ENCODE results near the gene LETM1. TPM values are rescaled to one million over a fixed set of nuclear protein-coding genes. Genes with fewer than 3 reads are reported as not detected.

LETM1 gene
- total RNA-seq, 1 donor = 91.5 TPM

DNA sequence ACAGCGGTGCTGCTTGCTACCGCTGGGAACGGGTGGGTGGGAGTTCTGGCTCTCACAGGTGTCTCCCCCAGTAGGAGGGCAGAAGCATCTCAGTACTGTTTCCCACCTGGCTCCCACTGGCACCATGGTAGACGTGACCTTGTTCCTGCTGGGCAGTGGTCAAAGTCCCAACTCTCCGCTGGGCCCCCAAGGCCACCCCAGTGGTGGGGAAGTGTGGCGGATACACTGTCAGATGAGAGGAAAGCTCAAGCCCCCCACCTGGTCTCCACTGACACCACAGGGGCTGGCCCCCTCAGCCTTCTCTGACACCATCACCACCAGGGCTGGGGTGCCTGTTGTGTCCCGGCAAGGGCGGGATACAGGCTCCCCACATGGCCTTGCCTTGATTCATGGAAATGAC, 24.6 kb downstream of the LETM1 start:
- DNase-seq (ENCODE audit: low read depth) = no peak
- no peak overlapping the region for H3K4me3 ChIP-seq (ENCODE audit: low read depth, low read length)
- TF ChIP-seq, protein P1, sequence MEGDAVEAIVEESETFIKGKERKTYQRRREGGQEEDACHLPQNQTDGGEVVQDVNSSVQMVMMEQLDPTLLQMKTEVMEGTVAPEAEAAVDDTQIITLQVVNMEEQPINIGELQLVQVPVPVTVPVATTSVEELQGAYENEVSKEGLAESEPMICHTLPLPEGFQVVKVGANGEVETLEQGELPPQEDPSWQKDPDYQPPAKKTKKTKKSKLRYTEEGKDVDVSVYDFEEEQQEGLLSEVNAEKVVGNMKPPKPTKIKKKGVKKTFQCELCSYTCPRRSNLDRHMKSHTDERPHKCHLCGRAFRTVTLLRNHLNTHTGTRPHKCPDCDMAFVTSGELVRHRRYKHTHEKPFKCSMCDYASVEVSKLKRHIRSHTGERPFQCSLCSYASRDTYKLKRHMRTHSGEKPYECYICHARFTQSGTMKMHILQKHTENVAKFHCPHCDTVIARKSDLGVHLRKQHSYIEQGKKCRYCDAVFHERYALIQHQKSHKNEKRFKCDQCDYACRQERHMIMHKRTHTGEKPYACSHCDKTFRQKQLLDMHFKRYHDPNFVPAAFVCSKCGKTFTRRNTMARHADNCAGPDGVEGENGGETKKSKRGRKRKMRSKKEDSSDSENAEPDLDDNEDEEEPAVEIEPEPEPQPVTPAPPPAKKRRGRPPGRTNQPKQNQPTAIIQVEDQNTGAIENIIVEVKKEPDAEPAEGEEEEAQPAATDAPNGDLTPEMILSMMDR (IDR thresholded peaks at IDR 0.05; ENCODE audit: insufficient read depth, low read depth, low read length) = no peak

DNA sequence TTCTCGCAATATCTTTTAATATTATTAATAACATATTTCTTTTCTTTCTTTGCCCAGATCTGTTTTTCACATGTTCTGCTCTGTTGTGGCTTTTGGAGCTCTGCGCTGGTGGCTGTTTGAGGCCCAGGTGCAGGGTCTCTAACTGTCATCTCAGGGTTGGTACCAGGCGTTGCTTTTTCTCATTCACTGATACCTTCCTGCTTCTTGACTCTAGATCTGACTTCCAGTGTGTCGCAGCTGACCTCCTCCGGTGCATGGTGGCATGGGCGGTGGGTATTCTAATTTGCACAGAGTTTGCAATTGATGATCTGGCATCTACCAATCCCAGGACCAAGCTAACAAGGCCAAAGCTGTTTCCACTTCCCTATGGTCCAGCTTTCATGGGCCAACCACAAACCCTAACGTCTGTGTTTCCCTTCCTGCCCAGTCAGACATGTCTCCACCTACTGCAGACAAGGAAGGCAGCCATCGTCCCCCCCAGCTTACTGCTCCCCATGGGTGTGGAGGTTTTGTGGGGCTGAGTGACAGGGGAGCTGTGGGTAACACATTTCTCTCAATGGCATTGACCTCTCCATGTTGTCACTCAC, 25.2 kb downstream of the LETM1 start:
- TF ChIP-seq, protein P1 (IDR thresholded peaks at IDR 0.05; ENCODE audit: insufficient read depth, low read depth, low read length) = no peak
- DNase-seq (ENCODE audit: low read depth) = no peak
- H3K4me3 ChIP-seq (ENCODE audit: low read depth, low read length) = no peak overlapping the region

DNA sequence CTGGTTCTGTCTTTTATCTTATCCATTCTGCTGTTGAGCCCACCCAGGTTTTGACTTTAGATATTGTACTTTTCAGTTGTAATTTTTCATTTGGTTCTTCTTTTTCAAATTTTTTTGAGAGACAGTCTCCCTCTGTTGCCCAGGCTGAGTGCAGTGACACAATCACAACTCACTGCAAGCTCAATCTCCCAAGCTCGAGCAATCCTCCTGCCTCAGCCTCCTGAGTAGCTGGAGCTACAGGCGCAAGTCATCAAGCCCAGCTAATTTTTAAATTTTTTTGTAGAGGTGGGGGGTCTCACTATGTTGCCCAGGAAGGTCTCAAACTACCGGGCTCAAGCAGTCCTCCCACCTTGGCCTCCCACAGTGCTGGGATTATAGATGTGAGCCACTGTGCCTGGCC, 25.7 kb downstream of the LETM1 start:
- H3K4me3 ChIP-seq (ENCODE audit: low read depth, low read length) = no peak overlapping the region
- no peak for DNase-seq (ENCODE audit: low read depth)
- TF ChIP-seq, protein P1 (IDR thresholded peaks at IDR 0.05; ENCODE audit: insufficient read depth, low read depth, low read length) = no peak

DNA sequence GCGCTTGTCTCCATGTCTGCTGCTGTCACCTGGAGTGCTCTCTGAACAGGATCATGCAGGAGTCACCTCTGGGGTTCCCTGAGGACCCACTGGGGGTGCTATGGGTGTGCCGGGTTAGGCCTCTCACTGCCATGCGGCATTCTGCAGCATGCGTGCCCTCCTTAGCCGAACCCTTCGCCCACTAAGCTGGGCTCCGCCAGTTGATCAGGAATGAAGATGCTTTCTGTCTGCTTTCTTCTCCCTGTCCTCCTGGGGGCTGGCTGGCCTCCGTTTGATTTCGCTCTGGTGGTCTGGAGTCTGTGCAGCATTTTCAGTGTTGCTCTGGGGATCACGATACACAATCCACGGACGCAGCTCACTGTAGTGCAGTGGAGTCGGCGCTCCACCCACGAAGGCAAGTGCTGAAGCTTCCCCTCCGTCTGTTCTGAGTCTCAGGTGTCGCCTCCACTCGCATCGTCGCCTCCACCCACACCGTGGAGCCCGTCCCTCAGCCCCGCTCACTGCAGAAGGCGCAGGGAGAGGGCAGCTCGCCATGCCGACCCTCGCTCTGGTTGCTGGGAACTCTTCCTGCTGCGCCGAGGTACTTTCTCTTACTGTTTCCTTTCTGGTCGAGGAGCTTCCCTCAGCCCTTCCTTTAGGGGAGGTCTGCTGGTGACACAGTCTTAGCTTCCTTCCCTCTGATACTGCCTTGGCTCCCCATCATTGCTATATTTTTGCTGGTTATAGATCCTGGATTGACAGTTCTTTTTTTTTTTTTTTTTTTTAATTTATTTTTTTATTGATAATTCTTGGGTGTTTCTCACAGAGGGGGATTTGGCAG, 29.2 kb downstream of the LETM1 start:
- DNase-seq (ENCODE audit: low read depth) = no peak
- TF ChIP-seq, protein P1 (IDR thresholded peaks at IDR 0.05; ENCODE audit: insufficient read depth, low read depth, low read length) = no peak
- no peak overlapping the region for H3K4me3 ChIP-seq (ENCODE audit: low read depth, low read length)

DNA sequence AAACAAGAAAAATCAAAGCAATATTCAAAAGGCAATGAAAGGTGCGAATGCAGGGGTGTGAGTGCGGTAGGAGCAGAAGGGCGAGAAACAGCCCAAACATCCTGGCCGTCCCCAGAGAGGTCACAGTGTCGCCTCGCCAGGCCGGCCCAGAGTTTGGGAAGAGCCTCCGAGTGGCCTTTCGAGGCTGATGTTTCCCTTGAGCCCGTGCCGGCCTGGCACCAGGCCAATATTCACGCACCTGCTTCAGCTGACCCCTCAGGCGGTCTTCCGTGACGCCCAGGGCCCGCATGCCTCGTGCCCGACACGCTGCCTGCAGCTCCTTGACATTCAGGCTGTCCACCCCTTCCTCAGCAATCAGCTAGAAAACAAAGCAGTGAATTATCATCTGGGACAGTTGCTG, 30.6 kb downstream of the LETM1 start:
- TF ChIP-seq, protein P1 (IDR thresholded peaks at IDR 0.05; ENCODE audit: insufficient read depth, low read depth, low read length) = no peak
- DNase-seq (ENCODE audit: low read depth) = no peak

DNA sequence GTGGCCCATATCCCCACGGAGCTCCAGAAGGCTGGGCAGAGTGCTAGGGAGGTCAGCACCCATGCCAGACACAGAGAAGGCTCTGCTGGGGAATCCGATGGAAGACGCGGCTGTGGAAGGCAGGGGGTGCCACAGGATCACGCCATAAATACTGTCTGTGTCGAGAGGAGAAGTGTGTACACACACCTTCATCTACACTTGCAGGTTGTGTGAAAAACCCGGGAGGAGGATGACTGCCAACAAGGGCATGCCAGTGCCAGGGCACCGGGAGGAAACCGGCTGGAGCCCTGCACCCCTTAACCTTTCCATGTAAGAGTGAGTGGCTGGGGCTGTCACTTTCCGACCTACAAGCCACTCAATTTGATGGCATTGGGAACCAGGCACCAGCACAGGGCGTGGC, 31.2 kb downstream of the LETM1 start:
- TF ChIP-seq, protein P1 (IDR thresholded peaks at IDR 0.05; ENCODE audit: insufficient read depth, low read depth, low read length) = no peak
- no peak for DNase-seq (ENCODE audit: low read depth)
- no peak overlapping the region for H3K4me3 ChIP-seq (ENCODE audit: low read depth, low read length)

More for the DNA sequence above, 30.6 kb downstream of the LETM1 start:
- no peak overlapping the region for H3K4me3 ChIP-seq (ENCODE audit: low read depth, low read length)
